ENCODE data around the gene FAM167B.
"Not testable (repeated sequence)": the region's sequence is repeated elsewhere in the genome, so short reads cannot be mapped to it uniquely, and the experiment has no call there.

The FAM167B gene

GRCh38 chr1:32284777-32285176 is 37.8 kb downstream of the FAM167B start:
- no CpG with 5 or more reads among the region's 8 CpGs for WGBS (ENCODE audit: extremely low coverage, insufficient coverage, low lambda C conversion rate)
- not testable (repeated sequence) for H3K9ac ChIP-seq (ENCODE audit: low read length); H4K8ac ChIP-seq (ENCODE audit: low read depth, low read length)

GRCh38 chr1:32285658-32286057 is 38.6 kb downstream of the FAM167B start:
- H4K8ac ChIP-seq (ENCODE audit: low read depth, low read length) = no peak overlapping the region
- H4K5ac ChIP-seq (ENCODE audit: low read length) = no peak overlapping the region
- no peak overlapping the region for H3K4me3 ChIP-seq (ENCODE audit: low read length)
- H2AK5ac ChIP-seq (ENCODE audit: low read length) = no peak overlapping the region
- no CpG with 5 or more reads among the region's 3 CpGs for WGBS (ENCODE audit: extremely low coverage, insufficient coverage, low lambda C conversion rate)
- DNase-seq = no peak
- no peak overlapping the region for H3K9ac ChIP-seq (ENCODE audit: low read length)
- H3K79me1 ChIP-seq (ENCODE audit: low read length) = no peaks in the 10 kb centered on the region
- no peak overlapping the region for H3K27ac ChIP-seq (ENCODE audit: low read depth, low read length)
- H2BK5ac ChIP-seq (ENCODE audit: low read length) = no peak overlapping the region
- no peak overlapping the region for H3K4ac ChIP-seq (ENCODE audit: low read depth, low read length)
- H3K23ac ChIP-seq (ENCODE audit: low read length) = no peak overlapping the region
- no peaks in the 10 kb centered on the region for H3K4me1 ChIP-seq (ENCODE audit: control insufficient read depth, low read depth, low read length)
- no peak overlapping the region for H3K56ac ChIP-seq (ENCODE audit: low read length)
- no peak overlapping the region for H3K4me2 ChIP-seq (ENCODE audit: low read length)
- H3K27me3 ChIP-seq (ENCODE audit: insufficient read depth, low read length, poor library complexity) = no peaks in the 10 kb centered on the region
- H3K18ac ChIP-seq (ENCODE audit: low read length) = no peak overlapping the region
- peaks cover 1% of the 10 kb centered on the region for H3K36me3 ChIP-seq (ENCODE audit: control insufficient read depth, insufficient read depth, low read length)
- H2BK120ac ChIP-seq (ENCODE audit: low read depth, low read length) = no peak overlapping the region
- no peak overlapping the region for H2BK15ac ChIP-seq (replicated peaks; ENCODE audit: low read depth)
- H3K79me2 ChIP-seq (ENCODE audit: control insufficient read depth, insufficient read depth, low read length) = no peaks in the 10 kb centered on the region

More at GRCh38 chr1:32284777-32285176, 37.8 kb downstream of the FAM167B start:
- H3K4me2 ChIP-seq (ENCODE audit: low read length); H3K4ac ChIP-seq (ENCODE audit: low read depth, low read length); H3K23ac ChIP-seq (ENCODE audit: low read length); H3K4me3 ChIP-seq (ENCODE audit: low read length); H2BK5ac ChIP-seq (ENCODE audit: low read length); H3K27me3 ChIP-seq (ENCODE audit: insufficient read depth, low read length, poor library complexity); H3K4me1 ChIP-seq (ENCODE audit: control insufficient read depth, low read depth, low read length); H3K18ac ChIP-seq (ENCODE audit: low read length); H3K79me1 ChIP-seq (ENCODE audit: low read length); H3K56ac ChIP-seq (ENCODE audit: low read length); H3K27ac ChIP-seq (ENCODE audit: low read depth, low read length); DNase-seq; H2BK15ac ChIP-seq (replicated peaks; ENCODE audit: low read depth); H3K36me3 ChIP-seq (ENCODE audit: control insufficient read depth, insufficient read depth, low read length); H2BK120ac ChIP-seq (ENCODE audit: low read depth, low read length); H3K79me2 ChIP-seq (ENCODE audit: control insufficient read depth, insufficient read depth, low read length); H2AK5ac ChIP-seq (ENCODE audit: low read length); H4K5ac ChIP-seq (ENCODE audit: low read length): not testable (repeated sequence)

- no peak overlapping the region for H3K4me2 ChIP-seq (ENCODE audit: low read length)
- H3K4me1 ChIP-seq (ENCODE audit: control insufficient read depth, low read depth, low read length) = no peaks in the 10 kb centered on the region
- H3K9ac ChIP-seq (ENCODE audit: low read length) = no peak overlapping the region
- H3K4ac ChIP-seq (ENCODE audit: low read depth, low read length) = no peak overlapping the region
- H2AK5ac ChIP-seq (ENCODE audit: low read length) = no peak overlapping the region
- no peak overlapping the region for H3K56ac ChIP-seq (ENCODE audit: low read length)
- H3K23ac ChIP-seq (ENCODE audit: low read length) = no peak overlapping the region
- H2BK120ac ChIP-seq (ENCODE audit: low read depth, low read length) = no peak overlapping the region
- no peak overlapping the region for H4K8ac ChIP-seq (ENCODE audit: low read depth, low read length)
- no peaks in the 10 kb centered on the region for H3K27me3 ChIP-seq (ENCODE audit: insufficient read depth, low read length, poor library complexity)
- H3K79me1 ChIP-seq (ENCODE audit: low read length) = no peaks in the 10 kb centered on the region
- peak; percentile 70 for DNase-seq
- no peaks in the 10 kb centered on the region for H3K79me2 ChIP-seq (ENCODE audit: control insufficient read depth, insufficient read depth, low read length)
- H2BK15ac ChIP-seq (replicated peaks; ENCODE audit: low read depth) = no peak overlapping the region
- no peak overlapping the region for H2BK5ac ChIP-seq (ENCODE audit: low read length)
- H3K27ac ChIP-seq (ENCODE audit: low read depth, low read length) = no peak overlapping the region
- no peak overlapping the region for H3K4me3 ChIP-seq (ENCODE audit: low read length)
- no peak overlapping the region for H4K5ac ChIP-seq (ENCODE audit: low read length)
- H3K18ac ChIP-seq (ENCODE audit: low read length) = no peak overlapping the region
- peaks cover 1% of the 10 kb centered on the region for H3K36me3 ChIP-seq (ENCODE audit: control insufficient read depth, insufficient read depth, low read length)
- WGBS (ENCODE audit: extremely low coverage, insufficient coverage, low lambda C conversion rate) = no CpG with 5 or more reads among the region's 4 CpGs
Measured at GRCh38 chr1:32286763-32287162, 39.7 kb downstream of the FAM167B start.

GRCh38 chr1:32289256-32289655 is 42.2 kb downstream of the FAM167B start:
- no CpG with 5 or more reads among the region's 7 CpGs for WGBS (ENCODE audit: extremely low coverage, insufficient coverage, low lambda C conversion rate)
- Histone ChIP-seq H3K4me2 (ENCODE audit: low read length) (no peak overlapping the region), H3K4ac (ENCODE audit: low read depth, low read length) (no peak overlapping the region), H2BK15ac (replicated peaks; ENCODE audit: low read depth) (no peak overlapping the region), H3K23ac (ENCODE audit: low read length) (no peak overlapping the region), H3K79me1 (ENCODE audit: low read length) (peaks cover 1% of the 10 kb centered on the region), H3K27me3 (ENCODE audit: insufficient read depth, low read length, poor library complexity) (no peaks in the 10 kb centered on the region), H3K4me3 (ENCODE audit: low read length) (no peak overlapping the region), H3K18ac (ENCODE audit: low read length) (no peak overlapping the region), H4K8ac (ENCODE audit: low read depth, low read length) (no peak overlapping the region), H3K79me2 (ENCODE audit: control insufficient read depth, insufficient read depth, low read length) (no peaks in the 10 kb centered on the region), H2AK5ac (ENCODE audit: low read length) (no peak overlapping the region), H3K36me3 (ENCODE audit: control insufficient read depth, insufficient read depth, low read length) (peaks cover 1% of the 10 kb centered on the region), H3K56ac (ENCODE audit: low read length) (no peak overlapping the region), H3K27ac (ENCODE audit: low read depth, low read length) (no peak overlapping the region), H2BK120ac (ENCODE audit: low read depth, low read length) (no peak overlapping the region), H3K4me1 (ENCODE audit: control insufficient read depth, low read depth, low read length) (no peaks in the 10 kb centered on the region), H4K5ac (ENCODE audit: low read length) (no peak overlapping the region), H3K9ac (ENCODE audit: low read length) (no peak overlapping the region), H2BK5ac (ENCODE audit: low read length) (no peak overlapping the region)
- no peak for DNase-seq

GRCh38 chr1:32291145-32291707 is 44.2 kb downstream of the FAM167B start:
- Histone ChIP-seq H3K79me2 (ENCODE audit: control insufficient read depth, insufficient read depth, low read length) (peaks cover 4% of the 10 kb centered on the region), H3K4me1 (ENCODE audit: control insufficient read depth, low read depth, low read length) (no peaks in the 10 kb centered on the region), H2BK5ac (ENCODE audit: low read length) (no peak overlapping the region), H2BK15ac (replicated peaks; ENCODE audit: low read depth) (peak overlapping the region; percentile 59), H2AK5ac (ENCODE audit: low read length) (no peak overlapping the region), H3K79me1 (ENCODE audit: low read length) (peaks cover 9% of the 10 kb centered on the region), H3K18ac (ENCODE audit: low read length) (peak overlapping the region; percentile 70), H3K9ac (ENCODE audit: low read length) (peak overlapping the region; percentile 56), H3K27me3 (ENCODE audit: insufficient read depth, low read length, poor library complexity) (no peaks in the 10 kb centered on the region), H3K23ac (ENCODE audit: low read length) (no peak overlapping the region), H4K5ac (ENCODE audit: low read length) (peak overlapping the region; percentile 87), H3K56ac (ENCODE audit: low read length) (peak overlapping the region; percentile 83), H3K4me3 (ENCODE audit: low read length) (no peak overlapping the region), H3K36me3 (ENCODE audit: control insufficient read depth, insufficient read depth, low read length) (no peaks in the 10 kb centered on the region), H2BK120ac (ENCODE audit: low read depth, low read length) (no peak overlapping the region), H3K27ac (ENCODE audit: low read depth, low read length) (no peak overlapping the region), H4K8ac (ENCODE audit: low read depth, low read length) (peak overlapping the region; percentile 100), H3K4me2 (ENCODE audit: low read length) (peak overlapping the region; percentile 36), H3K4ac (ENCODE audit: low read depth, low read length) (peak overlapping the region; percentile 89)
- DNase-seq = peak; percentile 27
- WGBS (ENCODE audit: extremely low coverage, insufficient coverage, low lambda C conversion rate) = no CpG with 5 or more reads among the region's 10 CpGs

Data from mesendoderm (in vitro differentiated cells).